Esophagus muscularis mucosa (tissue), 3 donors: ENCODE measurements around the gene S100A3.

Experiments used
- POLR2A ChIP-seq: fragments of 450-650 bp; IDR thresholded peaks from one replicate; pipeline ENCODE4 v1.6.1; 2017; ENCODE audit warnings: antibody characterized with exemption, moderate library complexity, mild to moderate bottlenecking, low read depth
- TF ChIP-seq, protein P1 (sequence below), 3 experiments: fragments of 200-600 bp in 2 of 3; fragments of 450-650 bp in 1 of 3; sonication (generic) in 2 of 3; IDR thresholded peaks; one replicate each; pipeline ENCODE4 v1.5.1; 2017 to 2019; ENCODE audit warnings: antibody characterized with exemption in 3 of 3, mild to moderate bottlenecking in 2 of 3, moderate library complexity in 1 of 3

DNA sequence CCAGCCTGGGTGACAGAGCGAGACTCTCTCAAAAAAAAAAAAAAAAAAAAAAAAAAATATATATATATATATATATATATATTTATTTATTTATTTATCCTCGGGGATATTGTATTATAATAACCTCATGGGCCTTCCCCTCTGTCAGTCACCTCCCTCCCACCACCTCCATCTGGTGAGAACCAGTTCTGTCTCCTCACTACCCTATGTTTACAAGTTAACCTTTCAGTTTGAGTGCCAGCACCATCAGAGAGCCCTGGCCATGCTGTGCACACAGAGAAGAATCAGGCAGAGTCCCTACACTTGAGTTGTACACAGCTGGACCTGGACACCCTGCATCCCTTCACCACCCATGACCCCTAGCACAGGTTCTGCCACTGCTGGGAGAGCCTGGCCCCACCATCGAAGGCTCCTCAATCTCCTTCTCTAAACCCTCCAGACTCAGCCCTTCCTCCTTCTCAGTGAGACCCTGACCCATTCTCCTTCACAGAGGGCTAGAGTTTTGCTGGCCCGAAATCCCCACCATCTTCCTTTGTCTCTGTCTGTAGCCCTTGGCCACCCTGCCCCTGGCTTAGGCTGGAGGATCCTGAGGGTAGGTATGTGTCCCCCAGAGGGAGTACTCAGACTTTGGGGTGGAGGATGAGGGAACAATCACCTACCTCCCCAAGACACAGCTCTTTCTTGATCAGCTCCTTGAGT, 9.5 kb downstream of the S100A3 start:
- TF ChIP-seq, protein P1, sequence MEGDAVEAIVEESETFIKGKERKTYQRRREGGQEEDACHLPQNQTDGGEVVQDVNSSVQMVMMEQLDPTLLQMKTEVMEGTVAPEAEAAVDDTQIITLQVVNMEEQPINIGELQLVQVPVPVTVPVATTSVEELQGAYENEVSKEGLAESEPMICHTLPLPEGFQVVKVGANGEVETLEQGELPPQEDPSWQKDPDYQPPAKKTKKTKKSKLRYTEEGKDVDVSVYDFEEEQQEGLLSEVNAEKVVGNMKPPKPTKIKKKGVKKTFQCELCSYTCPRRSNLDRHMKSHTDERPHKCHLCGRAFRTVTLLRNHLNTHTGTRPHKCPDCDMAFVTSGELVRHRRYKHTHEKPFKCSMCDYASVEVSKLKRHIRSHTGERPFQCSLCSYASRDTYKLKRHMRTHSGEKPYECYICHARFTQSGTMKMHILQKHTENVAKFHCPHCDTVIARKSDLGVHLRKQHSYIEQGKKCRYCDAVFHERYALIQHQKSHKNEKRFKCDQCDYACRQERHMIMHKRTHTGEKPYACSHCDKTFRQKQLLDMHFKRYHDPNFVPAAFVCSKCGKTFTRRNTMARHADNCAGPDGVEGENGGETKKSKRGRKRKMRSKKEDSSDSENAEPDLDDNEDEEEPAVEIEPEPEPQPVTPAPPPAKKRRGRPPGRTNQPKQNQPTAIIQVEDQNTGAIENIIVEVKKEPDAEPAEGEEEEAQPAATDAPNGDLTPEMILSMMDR (IDR thresholded peaks at IDR 0.05), result no peak
- TF ChIP-seq POLR2A, result no peak
